ENCODE data around the gene CDH22.

Gene CDH22

DNA sequence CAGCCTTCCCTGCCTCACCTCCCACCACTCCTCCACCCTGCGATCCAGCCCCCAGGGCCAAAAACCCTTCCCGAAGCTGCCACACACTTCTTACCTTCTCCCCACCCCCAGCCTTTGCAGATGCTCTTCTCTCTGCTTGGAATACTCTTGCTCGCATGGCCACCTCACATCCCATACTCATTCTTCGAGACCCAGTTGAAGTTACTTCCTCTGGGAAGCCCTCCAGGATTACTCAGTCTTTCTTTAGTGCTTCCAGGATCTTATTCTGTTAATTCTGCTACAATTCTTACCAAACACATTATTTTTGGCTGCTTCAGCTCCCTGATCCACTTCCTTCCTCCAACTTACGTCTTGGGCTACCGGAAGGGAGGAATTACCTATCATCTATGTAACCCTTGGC lies 135.8 kb downstream of the CDH22 start:
- Histone ChIP-seq H3K27me3 (ENCODE audit: control insufficient read depth, insufficient read depth, low read length) (peaks cover 20% of the 10 kb centered on the region), H3K9me3 (ENCODE audit: control insufficient read depth, insufficient read depth, low read length) (no peaks in the 10 kb centered on the region)

DNA sequence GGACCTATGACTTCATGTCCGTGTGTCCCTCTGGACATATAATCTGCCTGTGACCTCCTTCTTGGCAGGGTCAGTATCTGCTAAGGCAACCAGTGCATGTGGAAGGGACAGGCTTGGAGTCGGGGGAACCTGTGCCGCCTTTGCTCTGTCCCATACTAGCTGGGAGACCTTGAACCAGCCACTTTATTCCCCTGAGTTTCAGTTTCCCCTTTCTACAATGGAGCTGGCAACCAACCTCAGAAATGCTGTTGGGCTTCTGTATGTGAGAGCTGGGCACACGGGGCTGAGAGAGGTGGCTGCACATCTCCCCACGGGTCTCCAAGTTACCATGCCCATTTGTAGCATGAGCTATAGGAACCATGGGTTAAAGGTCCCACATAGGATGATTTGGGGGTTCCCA lies 136.4 kb downstream of the CDH22 start:
- no peak for DNase-seq (ENCODE audit: low read depth, low spot score)
- no peak overlapping the region for H3K27ac ChIP-seq (ENCODE audit: low read length)
- no CpG with 5 or more reads among the region's 5 CpGs for WGBS (ENCODE audit: insufficient coverage, insufficient read length)
- no peaks in the 10 kb centered on the region for H3K4me1 ChIP-seq (ENCODE audit: control insufficient read depth, insufficient read depth, low read length)
- H3K9me3 ChIP-seq (ENCODE audit: control insufficient read depth, insufficient read depth, low read length), result no peaks in the 10 kb centered on the region
- peaks cover 2% of the 10 kb centered on the region; the same call in 1 of the 2 replicates for H3K36me3 ChIP-seq (ENCODE audit: control insufficient read depth, insufficient read depth, low read length)
- no peak overlapping the region for H3K4me3 ChIP-seq (ENCODE audit: low read length)
- H3K27me3 ChIP-seq (ENCODE audit: control insufficient read depth, insufficient read depth, low read length), result peaks cover 20% of the 10 kb centered on the region

More for the DNA sequence above, 135.8 kb downstream of the CDH22 start:
- H3K4me1 ChIP-seq (ENCODE audit: control insufficient read depth, insufficient read depth, low read length), result no peaks in the 10 kb centered on the region
- peaks cover 2% of the 10 kb centered on the region; the same call in 1 of the 2 replicates for H3K36me3 ChIP-seq (ENCODE audit: control insufficient read depth, insufficient read depth, low read length)
- H3K27ac ChIP-seq (ENCODE audit: low read length), result no peak overlapping the region
- no peak overlapping the region for H3K4me3 ChIP-seq (ENCODE audit: low read length)
- DNase-seq (ENCODE audit: low read depth, low spot score), result no peak
- no CpG with 5 or more reads among the region's 6 CpGs for WGBS (ENCODE audit: insufficient coverage, insufficient read length)

DNA sequence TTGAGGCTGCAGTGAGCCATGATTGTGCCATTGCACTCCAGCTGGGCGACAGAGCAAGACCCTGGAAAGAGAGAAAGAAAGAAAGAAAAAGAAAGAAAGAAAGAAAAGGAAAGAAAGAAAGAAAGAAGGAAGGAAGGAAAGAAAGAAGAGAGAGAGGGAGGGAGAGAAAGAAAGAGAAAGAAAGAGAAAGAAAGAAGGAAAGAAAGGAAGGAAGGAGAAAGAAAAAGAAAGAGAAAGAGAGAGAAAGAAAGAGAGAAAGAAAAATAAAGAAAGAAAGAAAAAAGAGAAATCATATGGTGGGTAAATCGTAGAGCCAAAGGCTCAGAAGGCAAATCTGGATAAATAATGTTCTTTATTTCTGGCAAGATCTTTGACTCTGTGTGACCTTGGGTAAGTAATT lies 136.8 kb downstream of the CDH22 start:
- no peak for DNase-seq (ENCODE audit: low read depth, low spot score)
- Histone ChIP-seq H3K27me3 (ENCODE audit: control insufficient read depth, insufficient read depth, low read length) (peaks cover 20% of the 10 kb centered on the region), H3K4me1 (ENCODE audit: control insufficient read depth, insufficient read depth, low read length) (no peaks in the 10 kb centered on the region), H3K9me3 (ENCODE audit: control insufficient read depth, insufficient read depth, low read length) (no peaks in the 10 kb centered on the region), H3K4me3 (ENCODE audit: low read length) (no peak overlapping the region), H3K36me3 (ENCODE audit: control insufficient read depth, insufficient read depth, low read length) (peaks cover 2% of the 10 kb centered on the region; the same call in 1 of the 2 replicates), H3K27ac (ENCODE audit: low read length) (no peak overlapping the region)
- no CpG with 5 or more reads among the region's 2 CpGs for WGBS (ENCODE audit: insufficient coverage, insufficient read length)

DNA sequence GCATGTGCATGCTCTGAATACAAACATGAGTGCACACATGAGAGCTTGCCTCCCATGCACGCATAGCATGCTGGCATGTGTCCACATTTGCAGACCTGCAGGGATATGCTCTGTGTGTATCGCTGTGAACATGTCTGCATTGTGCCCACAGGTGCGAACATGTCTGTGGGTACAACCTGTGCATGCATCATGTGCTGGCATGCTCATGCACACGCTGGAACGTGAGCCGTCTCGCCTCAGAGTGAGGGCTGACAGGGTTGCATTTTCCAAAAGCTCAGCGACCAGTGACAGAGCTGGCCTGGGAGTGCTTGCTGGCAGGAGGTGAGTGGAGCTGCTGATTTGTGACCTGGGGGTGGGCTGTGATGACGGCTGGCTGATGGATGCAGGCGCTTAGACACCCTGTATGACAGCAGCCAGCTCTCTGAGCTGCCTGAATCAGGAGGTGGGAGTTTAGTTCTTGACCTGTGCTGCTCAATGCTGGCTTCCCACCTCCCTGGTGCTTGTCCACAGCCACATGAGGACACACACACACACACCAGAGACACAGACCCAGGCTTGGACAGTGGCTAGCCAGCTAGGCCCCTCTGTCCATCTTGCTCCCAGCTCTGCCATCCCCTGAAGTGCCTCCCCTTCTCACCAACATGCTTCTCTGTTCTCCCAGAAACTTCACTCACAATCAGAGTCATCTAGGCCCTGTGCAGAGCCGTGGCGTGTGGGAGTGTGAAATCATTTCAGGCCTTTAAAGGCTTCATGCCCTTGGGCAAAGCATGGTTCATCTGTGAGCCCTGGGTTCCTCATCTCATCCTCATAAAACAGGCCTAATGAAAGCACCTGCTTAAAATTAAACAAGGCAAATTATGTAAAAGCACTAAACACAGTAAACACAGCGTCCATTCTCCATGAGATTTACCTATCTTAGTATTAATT lies 138.8 kb downstream of the CDH22 start:
- H3K4me1 ChIP-seq (ENCODE audit: control insufficient read depth, insufficient read depth, low read length), result no peaks in the 10 kb centered on the region
- no peak overlapping the region for H3K4me3 ChIP-seq (ENCODE audit: low read length)
- no CpG with 5 or more reads among the region's 13 CpGs for WGBS (ENCODE audit: insufficient coverage, insufficient read length)
- H3K27me3 ChIP-seq (ENCODE audit: control insufficient read depth, insufficient read depth, low read length), result peaks cover 14% of the 10 kb centered on the region
- peaks cover 2% of the 10 kb centered on the region; the same call in 1 of the 2 replicates for H3K36me3 ChIP-seq (ENCODE audit: control insufficient read depth, insufficient read depth, low read length)
- DNase-seq (ENCODE audit: low read depth, low spot score), result no peak
- H3K9me3 ChIP-seq (ENCODE audit: control insufficient read depth, insufficient read depth, low read length), result no peaks in the 10 kb centered on the region
- no peak overlapping the region for H3K27ac ChIP-seq (ENCODE audit: low read length)

DNA sequence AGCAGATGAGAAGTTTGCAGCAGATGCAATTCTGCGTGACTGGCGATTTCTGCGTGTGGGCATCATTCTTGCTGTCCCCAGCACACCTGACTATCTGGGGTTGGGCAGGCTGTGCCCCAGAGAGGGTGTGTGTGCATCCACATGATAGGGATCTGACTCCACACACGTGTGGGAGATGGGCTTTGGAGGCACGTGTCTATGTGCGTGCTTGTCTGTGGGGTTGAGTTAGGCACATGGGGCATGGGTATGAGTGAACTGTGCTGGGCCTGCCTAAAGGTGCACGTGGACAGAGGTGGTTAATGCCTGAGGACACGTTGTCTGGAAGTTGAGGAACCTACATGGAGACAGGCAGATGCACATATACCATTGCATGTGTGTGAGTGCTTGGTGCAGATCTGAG lies 139.9 kb downstream of the CDH22 start:
- H3K9me3 ChIP-seq (ENCODE audit: control insufficient read depth, insufficient read depth, low read length), result no peaks in the 10 kb centered on the region
- peaks cover 7% of the 10 kb centered on the region; the same call in 1 of the 2 replicates for H3K27me3 ChIP-seq (ENCODE audit: control insufficient read depth, insufficient read depth, low read length)
- no peaks in the 10 kb centered on the region for H3K4me1 ChIP-seq (ENCODE audit: control insufficient read depth, insufficient read depth, low read length)
- no peak overlapping the region for H3K4me3 ChIP-seq (ENCODE audit: low read length)
- DNase-seq (ENCODE audit: low read depth, low spot score), result no peak
- peaks cover 2% of the 10 kb centered on the region; the same call in 1 of the 2 replicates for H3K36me3 ChIP-seq (ENCODE audit: control insufficient read depth, insufficient read depth, low read length)
- no peak overlapping the region for H3K27ac ChIP-seq (ENCODE audit: low read length)
- WGBS (ENCODE audit: insufficient coverage, insufficient read length), result no CpG with 5 or more reads among the region's 8 CpGs

DNA sequence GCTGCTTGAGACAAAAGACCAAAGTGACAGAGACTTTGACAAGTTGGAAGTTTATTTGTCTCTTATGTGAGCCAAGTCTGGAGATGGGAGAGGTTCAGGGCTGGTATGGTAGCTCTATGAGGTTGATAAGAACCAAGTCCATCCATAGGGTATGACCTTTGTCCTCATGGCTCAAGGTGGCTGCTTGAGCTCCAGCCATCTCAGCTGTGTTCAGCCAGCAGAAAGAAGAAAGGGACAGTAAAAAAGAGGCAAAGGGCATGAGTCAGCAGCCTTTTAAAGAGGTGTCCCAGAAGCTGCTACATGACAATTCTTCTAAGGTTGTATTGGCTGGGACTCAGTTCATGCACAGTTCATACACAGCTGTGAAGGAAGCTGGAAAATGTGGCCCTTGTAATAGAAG lies 141.2 kb downstream of the CDH22 start:
- H3K9me3 ChIP-seq (ENCODE audit: control insufficient read depth, insufficient read depth, low read length), result no peaks in the 10 kb centered on the region
- no peaks in the 10 kb centered on the region for H3K27me3 ChIP-seq (ENCODE audit: control insufficient read depth, insufficient read depth, low read length)
- DNase-seq (ENCODE audit: low read depth, low spot score), result no peak
- H3K36me3 ChIP-seq (ENCODE audit: control insufficient read depth, insufficient read depth, low read length), result peaks cover 2% of the 10 kb centered on the region; the same call in 1 of the 2 replicates
- no peaks in the 10 kb centered on the region for H3K4me1 ChIP-seq (ENCODE audit: control insufficient read depth, insufficient read depth, low read length)
- H3K27ac ChIP-seq (ENCODE audit: low read length), result no peak overlapping the region
- H3K4me3 ChIP-seq (ENCODE audit: low read length), result no peak overlapping the region

DNA sequence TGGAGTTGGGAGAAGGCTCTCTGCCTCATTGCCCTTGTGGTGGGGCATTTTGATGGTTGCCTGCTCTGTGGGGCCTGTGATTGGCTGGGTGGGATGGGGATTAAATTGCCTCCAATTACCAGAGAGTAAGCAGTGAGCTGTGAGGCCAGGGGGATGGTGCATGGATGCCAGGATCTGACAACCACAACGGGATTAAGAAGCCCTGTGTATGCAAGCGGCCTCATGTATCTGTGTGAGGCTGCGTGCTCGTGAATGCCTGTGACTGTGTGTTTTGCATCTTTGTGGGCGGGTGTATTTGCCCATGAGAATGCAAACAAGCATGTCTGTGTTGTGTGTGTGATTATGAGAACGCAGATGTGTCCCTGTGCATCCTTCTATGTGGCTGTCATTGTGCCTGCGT lies 144.0 kb downstream of the CDH22 start:
- no CpG with 5 or more reads among the region's 7 CpGs for WGBS (ENCODE audit: insufficient coverage, insufficient read length)
- Histone ChIP-seq H3K36me3 (ENCODE audit: control insufficient read depth, insufficient read depth, low read length) (peaks cover 2% of the 10 kb centered on the region; the same call in 1 of the 2 replicates), H3K4me3 (ENCODE audit: low read length) (no peak overlapping the region), H3K4me1 (ENCODE audit: control insufficient read depth, insufficient read depth, low read length) (no peaks in the 10 kb centered on the region), H3K27me3 (ENCODE audit: control insufficient read depth, insufficient read depth, low read length) (no peaks in the 10 kb centered on the region), H3K9me3 (ENCODE audit: control insufficient read depth, insufficient read depth, low read length) (no peaks in the 10 kb centered on the region), H3K27ac (ENCODE audit: low read length) (no peak overlapping the region)
- DNase-seq (ENCODE audit: low read depth, low spot score), result no peak

DNA sequence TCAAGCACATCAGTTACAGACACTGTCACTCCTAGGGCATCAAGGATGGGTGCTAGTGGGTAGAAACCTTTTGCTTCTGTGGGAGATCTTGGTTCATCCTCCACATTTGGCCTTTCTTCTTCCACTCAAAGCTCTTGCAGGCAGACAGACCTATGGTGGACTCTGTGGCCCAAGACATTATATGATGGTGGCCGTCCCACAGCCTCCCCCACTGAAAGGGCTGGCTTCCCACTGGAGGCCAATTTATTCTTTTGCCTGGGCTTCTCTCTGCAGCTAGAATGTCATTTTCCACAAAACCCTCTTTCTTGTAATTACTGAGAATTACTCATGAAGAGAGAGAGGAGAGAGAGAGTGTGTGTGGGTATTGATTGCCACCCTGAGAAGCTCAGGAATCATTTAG lies 146.4 kb downstream of the CDH22 start:
- Histone ChIP-seq H3K36me3 (ENCODE audit: control insufficient read depth, insufficient read depth, low read length) (no peaks in the 10 kb centered on the region), H3K4me3 (ENCODE audit: low read length) (no peak overlapping the region), H3K27me3 (ENCODE audit: control insufficient read depth, insufficient read depth, low read length) (no peaks in the 10 kb centered on the region), H3K4me1 (ENCODE audit: control insufficient read depth, insufficient read depth, low read length) (no peaks in the 10 kb centered on the region), H3K27ac (ENCODE audit: low read length) (no peak overlapping the region), H3K9me3 (ENCODE audit: control insufficient read depth, insufficient read depth, low read length) (no peaks in the 10 kb centered on the region)
- no peak for DNase-seq (ENCODE audit: low read depth, low spot score)
- no CpG with 5 or more reads among the region's 1 CpG for WGBS (ENCODE audit: insufficient coverage, insufficient read length)

DNA sequence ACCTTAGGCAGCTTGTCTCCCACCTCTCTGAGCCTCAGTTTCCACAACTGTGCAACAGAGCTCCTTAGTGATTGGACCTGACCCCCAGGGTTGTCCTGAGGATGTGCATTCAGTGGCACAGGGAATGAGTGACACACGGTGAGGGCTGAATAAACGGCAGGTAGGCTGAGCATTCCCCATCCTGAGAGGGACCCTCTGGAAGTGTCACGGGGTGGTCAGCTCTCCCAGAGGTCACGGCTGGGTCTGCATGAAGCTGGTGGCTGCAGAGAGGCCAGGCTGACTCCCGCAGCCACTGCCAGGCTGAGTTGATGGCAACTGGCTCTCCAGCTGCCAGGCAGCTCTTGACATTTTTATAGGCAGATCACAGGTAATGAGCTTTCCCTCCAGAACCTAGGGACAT lies 147.6 kb downstream of the CDH22 start:
- H3K9me3 ChIP-seq (ENCODE audit: control insufficient read depth, insufficient read depth, low read length), result no peaks in the 10 kb centered on the region
- no peak overlapping the region for H3K4me3 ChIP-seq (ENCODE audit: low read length)
- no peak overlapping the region for H3K27ac ChIP-seq (ENCODE audit: low read length)
- no peaks in the 10 kb centered on the region for H3K4me1 ChIP-seq (ENCODE audit: control insufficient read depth, insufficient read depth, low read length)
- DNase-seq (ENCODE audit: low read depth, low spot score), result no peak
- H3K36me3 ChIP-seq (ENCODE audit: control insufficient read depth, insufficient read depth, low read length), result no peaks in the 10 kb centered on the region
- H3K27me3 ChIP-seq (ENCODE audit: control insufficient read depth, insufficient read depth, low read length), result no peaks in the 10 kb centered on the region
- WGBS (ENCODE audit: insufficient coverage, insufficient read length), result no CpG with 5 or more reads among the region's 5 CpGs

DNA sequence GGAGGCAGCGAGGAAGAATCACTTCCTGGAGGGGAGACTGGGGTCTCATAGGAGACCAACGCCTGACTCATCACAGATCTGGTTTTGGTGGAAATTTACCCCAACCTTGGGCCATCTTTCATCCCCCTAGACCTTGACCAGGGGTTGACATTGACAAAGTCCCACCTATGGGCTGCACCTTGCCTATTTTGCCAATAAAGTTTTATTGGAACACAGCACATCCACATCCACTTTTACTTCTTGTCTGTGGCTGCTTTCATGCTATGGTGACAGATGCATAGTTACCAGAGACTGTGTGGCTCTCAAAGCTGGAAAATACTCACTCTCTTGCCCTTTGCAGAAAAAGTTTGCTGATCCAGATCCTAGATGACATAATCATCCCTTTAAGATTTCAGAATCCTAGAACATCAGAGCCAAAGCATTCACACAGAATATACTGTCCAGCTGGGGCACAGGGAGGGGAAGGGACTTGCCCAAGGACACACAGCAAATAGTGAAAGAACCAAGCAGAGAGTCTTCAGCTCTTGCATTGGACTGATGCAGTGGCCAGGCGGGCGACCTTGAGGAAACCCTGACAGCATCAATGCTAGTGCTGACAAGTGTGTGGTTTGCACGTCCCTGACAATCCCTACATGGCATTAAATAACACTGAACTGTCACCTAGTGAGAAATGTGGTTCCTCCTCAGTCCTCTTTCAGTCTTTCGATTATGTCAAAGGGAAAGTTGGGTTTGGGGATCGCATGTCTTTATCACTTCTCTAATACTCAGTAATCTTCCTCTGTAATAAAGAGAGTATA lies 149.0 kb downstream of the CDH22 start:
- no peaks in the 10 kb centered on the region for H3K36me3 ChIP-seq (ENCODE audit: control insufficient read depth, insufficient read depth, low read length)
- H3K9me3 ChIP-seq (ENCODE audit: control insufficient read depth, insufficient read depth, low read length), result no peaks in the 10 kb centered on the region
- no peaks in the 10 kb centered on the region for H3K27me3 ChIP-seq (ENCODE audit: control insufficient read depth, insufficient read depth, low read length)
- H3K27ac ChIP-seq (ENCODE audit: low read length), result no peak overlapping the region
- no peak for DNase-seq (ENCODE audit: low read depth, low spot score)
- no peaks in the 10 kb centered on the region for H3K4me1 ChIP-seq (ENCODE audit: control insufficient read depth, insufficient read depth, low read length)
- WGBS (ENCODE audit: insufficient coverage, insufficient read length), result no CpG with 5 or more reads among the region's 7 CpGs
- no peak overlapping the region for H3K4me3 ChIP-seq (ENCODE audit: low read length)
